Hepatic stellate cell (primary cell): Measurements from ENCODE around the gene HHEX.

Source experiments
- DNase-seq: peaks from one replicate; pipeline ENCODE4 v3.0.0; 2011; ENCODE audit warnings: low spot score

HHEX gene

DNA sequence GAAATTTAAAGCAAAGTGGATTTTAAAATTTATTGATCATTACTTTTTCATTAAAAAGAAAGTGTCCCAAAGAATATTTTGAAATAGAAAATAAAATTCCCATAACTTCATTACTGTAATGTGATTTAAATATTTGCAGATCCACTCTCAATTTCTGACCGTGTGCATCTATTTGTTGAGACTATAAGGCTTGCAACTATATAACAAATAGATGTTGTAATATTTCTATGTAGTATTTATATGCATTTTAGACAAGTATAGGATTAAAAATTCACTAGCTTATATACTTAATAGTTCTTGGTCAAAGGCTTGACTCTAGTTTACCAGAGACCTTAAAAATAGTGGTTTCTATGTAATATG lies 3.8 kb downstream of the HHEX start:
- no peak for DNase-seq

- peak; percentile 60 for DNase-seq
Observed at GRCh38 chr10:92695679-92696605, 6.2 kb downstream of the HHEX start.

DNA sequence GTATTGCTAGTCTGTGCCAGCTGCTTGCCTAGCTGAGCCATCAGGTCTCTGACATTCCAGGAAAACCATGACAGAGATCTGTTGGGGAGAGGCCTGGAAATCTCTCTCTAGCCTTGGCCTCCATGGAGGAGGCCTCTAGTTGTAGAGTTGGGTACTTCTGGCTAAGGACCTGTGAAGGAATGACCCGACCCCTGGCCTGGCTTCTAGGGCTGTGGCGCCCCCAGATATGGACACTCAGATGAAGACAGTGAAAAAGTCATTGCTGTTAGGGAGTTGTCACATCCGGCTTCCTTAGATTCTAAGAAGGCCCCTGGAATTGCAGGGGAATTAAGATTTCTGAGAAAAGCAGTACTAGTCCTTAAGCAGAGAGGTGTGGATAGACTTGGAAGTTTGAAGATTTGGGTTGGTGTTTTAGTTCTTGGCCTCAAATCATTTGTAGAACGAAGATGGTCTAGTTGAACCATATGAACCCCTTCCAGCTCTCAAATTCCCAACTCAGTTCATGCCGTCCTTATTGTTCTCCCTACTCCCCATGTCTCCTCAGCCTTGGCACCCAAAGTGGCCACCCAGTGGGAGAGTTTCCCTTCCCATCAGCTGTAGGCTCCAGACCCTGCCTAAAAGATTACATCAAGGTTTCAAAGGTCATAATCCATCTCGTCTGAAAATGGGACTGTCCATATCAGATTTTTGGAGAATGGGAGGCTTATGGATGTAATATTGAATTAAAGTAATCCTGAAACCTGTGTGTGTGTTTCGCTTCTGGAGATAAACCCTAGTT lies 7.0 kb downstream of the HHEX start:
- DNase-seq, result no peak

DNA sequence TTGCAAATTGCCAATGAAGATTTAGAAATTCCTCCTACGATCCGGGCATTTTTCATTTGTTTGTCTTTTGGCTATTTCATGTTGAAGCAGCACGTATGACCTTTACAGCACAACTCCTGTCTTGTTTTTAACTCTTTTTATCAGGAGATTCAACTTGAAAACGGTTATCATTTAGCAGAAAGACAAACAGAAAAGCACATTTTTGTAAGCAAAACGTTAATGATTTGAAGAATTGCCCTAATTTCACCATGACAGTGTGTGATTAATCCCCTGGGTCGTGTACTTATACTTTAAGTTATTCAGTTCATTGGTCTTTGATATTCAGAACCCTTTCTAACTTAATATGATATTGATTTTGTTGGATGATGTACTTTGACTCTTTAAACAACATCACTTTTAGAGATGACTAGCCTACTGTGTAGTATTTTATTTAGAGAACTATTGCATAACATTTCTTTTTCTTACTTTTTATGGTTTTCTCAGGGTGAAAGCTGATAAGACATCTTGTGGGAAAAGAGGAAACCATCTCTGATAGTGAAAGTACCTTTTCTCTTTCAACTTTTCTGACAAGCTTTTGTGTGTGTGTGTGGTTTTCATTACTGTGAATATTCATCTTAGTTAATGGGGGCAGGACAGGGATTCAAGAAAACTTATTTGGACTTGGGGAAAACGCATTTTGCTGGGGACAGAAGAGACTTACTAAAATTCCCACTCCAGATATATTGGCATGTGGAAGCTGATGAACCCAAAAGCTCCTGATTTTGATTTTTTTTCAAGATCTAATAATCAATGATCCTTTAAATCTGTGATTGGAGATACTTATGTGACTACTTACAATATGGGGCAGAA lies 8.1 kb downstream of the HHEX start:
- DNase-seq, result no peak

GRCh38 chr10:92699193-92699517 lies 9.4 kb downstream of the HHEX start:
- DNase-seq, result no peak

DNA sequence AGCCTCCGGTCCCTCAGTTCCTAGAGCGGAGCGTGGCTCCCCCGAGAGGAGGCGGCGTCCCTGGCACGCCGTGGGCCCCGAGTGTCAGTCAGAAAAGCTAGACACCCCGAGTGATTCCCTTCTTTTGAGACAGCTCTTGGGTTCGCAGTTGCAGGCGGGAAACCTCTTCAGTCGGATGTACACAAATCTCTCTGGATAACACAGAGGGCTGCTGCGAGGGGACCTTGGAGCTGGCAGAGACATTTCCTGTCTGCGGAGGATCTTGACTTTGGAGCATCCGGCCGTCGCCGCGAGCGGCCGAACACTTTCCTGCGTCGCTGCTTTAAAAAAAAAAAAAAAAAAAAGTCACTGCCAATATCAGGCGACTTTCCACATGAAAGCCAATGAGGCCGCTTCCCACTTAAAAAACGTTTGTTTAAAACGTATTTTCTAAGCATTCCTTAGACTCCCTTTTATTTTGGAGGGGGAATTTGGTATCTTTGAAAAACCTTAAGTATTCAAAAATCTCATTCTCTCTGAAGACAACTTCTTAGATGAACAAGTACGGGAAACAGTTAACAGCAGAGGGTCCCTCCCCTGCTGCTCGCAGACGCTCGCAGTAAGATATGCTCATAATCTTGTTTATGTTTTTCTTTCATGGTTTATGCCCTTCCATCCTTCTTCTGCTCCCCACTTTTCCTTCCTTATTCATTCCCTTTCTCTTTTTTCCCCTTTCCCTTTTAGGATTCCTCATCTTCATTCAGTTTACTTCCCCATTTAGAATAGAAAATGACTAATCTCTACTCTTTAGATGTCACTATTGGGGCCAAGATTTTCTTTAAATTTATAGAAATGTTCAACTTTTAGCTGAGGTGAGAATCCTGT lies 10.0 kb downstream of the HHEX start:
- DNase-seq, result peak; percentile 68

- no peak for DNase-seq
Observed at GRCh38 chr10:92702301-92702916, 12.7 kb downstream of the HHEX start.

GRCh38 chr10:92712016-92712889 lies 22.5 kb downstream of the HHEX start:
- DNase-seq, result no peak

GRCh38 chr10:92714152-92714845 lies 24.5 kb downstream of the HHEX start:
- DNase-seq, result no peak

DNA sequence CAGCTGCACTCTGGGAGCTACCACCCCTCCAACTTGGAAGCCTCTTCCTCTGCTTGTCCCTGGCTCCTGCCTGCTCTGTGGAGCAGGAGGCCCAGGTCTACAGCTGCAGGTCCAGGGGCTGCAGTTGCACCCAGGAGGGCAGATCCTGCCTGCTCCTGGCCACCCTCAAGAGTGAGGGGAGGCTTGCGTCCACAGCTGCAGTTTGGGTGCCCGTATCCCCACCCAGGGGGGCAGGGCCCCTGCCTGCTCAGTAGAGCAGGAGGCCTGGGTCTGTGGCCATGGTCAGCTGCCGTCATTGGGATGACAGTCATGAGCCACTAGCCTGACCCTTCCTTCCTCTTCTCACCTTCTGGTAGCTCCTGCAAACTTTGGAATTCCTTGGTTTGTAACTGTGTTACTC lies 25.1 kb downstream of the HHEX start:
- no peak for DNase-seq

GRCh38 chr10:92719991-92720830 lies 30.5 kb downstream of the HHEX start:
- DNase-seq, result no peak

DNA sequence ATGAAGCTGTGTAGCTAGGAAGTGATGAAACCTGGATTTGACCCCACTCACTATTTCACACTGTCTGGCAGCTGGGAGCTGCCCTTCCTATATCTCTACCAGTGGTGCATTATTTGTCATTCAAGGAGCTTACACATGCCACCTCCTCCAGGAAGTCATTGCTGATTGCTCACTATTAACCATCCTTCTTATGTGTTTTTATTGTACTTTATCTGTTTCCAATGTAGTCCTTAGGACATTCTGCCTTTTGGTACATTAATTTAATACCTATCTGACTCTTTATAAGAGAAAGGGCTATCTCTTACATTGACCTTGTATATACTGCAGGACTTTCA lies 31.0 kb downstream of the HHEX start:
- DNase-seq, result no peak

DNA sequence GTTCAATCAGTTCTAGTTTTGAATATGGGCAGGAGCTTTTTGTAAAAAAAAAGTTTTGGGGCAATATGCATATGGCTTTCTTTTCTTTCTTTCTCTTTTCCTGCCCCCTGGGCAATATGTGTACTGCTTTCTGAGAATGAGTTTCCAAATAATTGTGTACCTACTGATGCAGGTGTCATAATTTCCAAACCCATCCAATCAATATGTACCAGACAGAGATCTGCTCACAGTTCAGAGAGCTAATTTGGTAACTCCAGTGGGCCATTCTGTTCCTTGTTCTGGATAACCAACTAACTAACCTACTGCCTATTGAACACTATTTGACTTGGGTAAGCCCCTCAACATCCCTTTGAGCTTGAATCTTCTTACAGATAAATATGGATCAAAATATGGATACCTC lies 32.6 kb downstream of the HHEX start:
- DNase-seq, result no peak

DNA sequence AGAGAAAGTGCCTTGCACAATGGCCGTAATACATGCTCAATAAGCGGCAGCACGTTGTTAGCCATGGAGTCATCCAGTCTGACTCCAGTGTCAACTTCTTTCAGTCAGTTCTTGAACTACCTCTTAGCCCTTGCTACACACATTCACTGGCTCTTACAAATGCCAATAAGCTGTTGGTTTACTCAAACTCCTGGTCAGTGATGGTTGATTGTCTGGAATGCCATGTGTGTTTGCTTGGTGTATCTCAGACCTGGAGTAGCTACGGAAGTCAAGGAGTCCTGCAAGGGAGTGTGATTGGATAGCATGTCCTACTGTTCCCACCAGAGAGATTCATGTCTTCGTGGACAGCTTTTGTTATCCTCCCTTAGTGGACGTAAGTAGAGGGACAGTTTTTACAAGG lies 37.4 kb downstream of the HHEX start:
- DNase-seq, result no peak

DNA sequence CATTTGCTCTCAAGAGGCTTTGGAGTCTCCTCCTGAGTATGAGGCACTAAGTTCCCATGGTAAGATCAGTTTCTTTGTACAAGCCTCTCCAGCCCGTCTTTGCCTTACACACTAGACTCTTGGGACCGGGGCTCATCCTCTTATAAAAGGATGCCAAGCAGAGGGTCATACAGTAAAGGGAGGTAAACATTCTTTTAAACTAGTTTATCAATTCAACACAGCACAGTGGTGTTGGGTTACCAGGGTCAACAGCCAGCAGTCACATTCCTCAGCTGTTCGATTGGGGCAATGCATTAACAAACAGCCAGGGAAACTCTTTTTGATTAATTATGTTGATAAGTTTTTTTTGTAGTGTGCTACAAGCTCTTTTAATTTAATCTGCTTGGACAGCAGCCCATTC lies 37.8 kb downstream of the HHEX start:
- no peak for DNase-seq

DNA sequence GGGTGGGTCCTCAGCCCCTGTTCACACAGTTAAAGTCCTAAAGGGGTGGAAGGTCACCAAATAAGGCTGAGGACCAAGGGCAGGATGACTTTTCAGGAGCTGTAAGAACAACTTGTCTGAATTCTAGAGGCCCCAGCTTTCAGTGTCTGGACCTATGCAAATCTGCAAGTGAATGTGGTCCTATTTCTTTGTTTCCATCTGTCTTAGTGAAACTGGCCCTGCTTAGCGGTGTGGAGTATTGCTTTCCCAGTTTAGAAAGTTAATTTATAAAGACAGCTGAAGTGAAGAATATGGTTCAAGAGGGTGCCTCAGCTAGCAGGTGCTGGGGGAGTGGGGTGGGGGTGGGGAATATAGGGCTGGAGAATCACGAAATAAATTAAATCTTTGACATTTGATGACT lies 40.1 kb downstream of the HHEX start:
- DNase-seq, result no peak

GRCh38 chr10:92732958-92733357 lies 43.2 kb downstream of the HHEX start:
- DNase-seq, result no peak

DNA sequence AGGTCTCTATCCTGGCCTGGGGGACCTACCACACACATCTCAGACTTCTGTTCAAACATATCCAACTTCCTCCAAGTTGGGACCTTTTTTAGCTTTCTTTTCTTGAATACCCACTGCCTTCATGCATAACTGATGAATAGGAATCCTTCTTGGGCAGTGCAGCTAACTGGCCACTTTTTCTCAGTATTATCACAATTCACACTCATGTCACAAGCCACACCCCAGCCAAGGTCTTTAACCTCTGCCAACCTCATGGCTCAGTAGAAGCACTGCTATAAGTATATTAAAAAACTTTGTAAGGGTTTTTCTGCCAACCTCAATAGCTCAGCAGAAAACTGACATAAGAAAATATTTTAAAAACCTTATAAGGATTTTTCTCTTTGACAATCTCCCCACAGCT lies 44.5 kb downstream of the HHEX start:
- no peak for DNase-seq

- DNase-seq, result no peak
Observed at GRCh38 chr10:92735938-92736337, 46.2 kb downstream of the HHEX start.
